K562 (cell line): ENCODE results near the gene MYL6B. TPM values are rescaled to one million over a fixed set of nuclear protein-coding genes. Genes with fewer than 3 reads are reported as not detected.
A peak's percentile ranks its signal among the peaks of the same experiment; 100 is the strongest.

ENCODE experiments used
- GTF2F1 ChIP-seq: IDR thresholded peaks from 2 replicates; pipeline ENCODE4 v1.6.1; 2011; ENCODE audit warnings: low read depth, low read length, improper control_type of control experiment
- HDAC2 ChIP-seq: fragments of 450-650 bp; IDR thresholded peaks from 2 replicates; pipeline ENCODE4 v1.6.1; 2016; ENCODE audit warnings: mild to moderate bottlenecking
- KDM5B ChIP-seq: fragments of 200-600 bp; sonication (generic); IDR thresholded peaks from 2 replicates; pipeline ENCODE4 v1.6.1; 2012; ENCODE audit warnings: low read depth, mild to moderate bottlenecking, moderate library complexity, low read length, control low read depth, inconsistent platforms; ENCODE audit not compliant: insufficient replicate concordance
- MXI1 ChIP-seq: IDR thresholded peaks from 2 replicates; pipeline ENCODE4 v1.6.1; 2011; ENCODE audit warnings: low read depth, mild to moderate bottlenecking, improper control_type of control experiment, low read length
- NCOA2 ChIP-seq, 2 experiments: fragments of 450-650 bp; IDR thresholded peaks; 2 replicates each; pipeline ENCODE4 v1.6.1; 2018; ENCODE audit warnings: mild to moderate bottlenecking in 2 of 2, moderate library complexity in 1 of 2; ENCODE audit not compliant: partially characterized antibody in 2 of 2
- NRF1 ChIP-seq, 2 experiments: fragments of 450-650 bp; IDR thresholded peaks in 1 of 2; conservative IDR thresholded peaks in 1 of 2; 2 replicates each; pipeline ENCODE4 v1.6.1; 2014; ENCODE audit warnings: mild to moderate bottlenecking in 2 of 2
- PML ChIP-seq: IDR thresholded peaks from 2 replicates; pipeline ENCODE4 v1.6.1; 2012; ENCODE audit warnings: low read length, inconsistent platforms
- POLR2AphosphoS5 ChIP-seq: IDR thresholded peaks from 2 replicates; pipeline ENCODE4 v1.6.1; 2011; ENCODE audit warnings: mild to moderate bottlenecking, low read depth, low read length, moderate library complexity; ENCODE audit not compliant: control insufficient read depth, insufficient read depth
- PTBP1 ChIP-seq: fragments of 200-400 bp; formaldehyde crosslinking; IDR thresholded peaks from 2 replicates; pipeline ENCODE4 v1.6.1; 2017; ENCODE audit warnings: low read depth, low read length
- PTRF ChIP-seq: fragments of 450-650 bp; IDR thresholded peaks from 2 replicates; pipeline ENCODE4 v1.6.1; 2016; ENCODE audit warnings: mild to moderate bottlenecking, missing genetic modification characterization, missing compliant biosample characterization
- SIX5 ChIP-seq, 2 experiments: IDR thresholded peaks; 2 replicates each; pipeline ENCODE4 v1.6.1; 2011; ENCODE audit warnings: low read length in 2 of 2, borderline replicate concordance in 1 of 2, low read depth in 1 of 2, mild to moderate bottlenecking in 1 of 2, moderate library complexity in 1 of 2; ENCODE audit not compliant: insufficient read depth in 1 of 2
- SP1 ChIP-seq: sonication (generic); formaldehyde crosslinking; IDR thresholded peaks from 2 replicates; pipeline ENCODE4 v1.8.1; 2022; ENCODE audit warnings: mild to moderate bottlenecking, missing genetic modification reagents
- TAF15 ChIP-seq: fragments of 200-400 bp; formaldehyde crosslinking; IDR thresholded peaks from 2 replicates; pipeline ENCODE4 v1.6.1; 2017; ENCODE audit warnings: mild to moderate bottlenecking, low read depth, low read length, moderate library complexity
- THRA ChIP-seq: fragments of 450-650 bp; IDR thresholded peaks from 2 replicates; pipeline ENCODE4 v1.6.1; 2017; ENCODE audit warnings: mild to moderate bottlenecking, moderate library complexity
- USF1 ChIP-seq: sonication (generic); formaldehyde crosslinking; IDR thresholded peaks from 2 replicates; pipeline ENCODE4 v1.9.0; 2022; ENCODE audit warnings: mild to moderate bottlenecking, missing genetic modification reagents
- ZBTB8A ChIP-seq: fragments of 450-650 bp; IDR thresholded peaks from 2 replicates; pipeline ENCODE4 v1.6.1; 2018; ENCODE audit warnings: mild to moderate bottlenecking, moderate library complexity; ENCODE audit not compliant: partially characterized antibody
- ZMIZ1 ChIP-seq, 2 experiments: fragments of 150-350 bp in 1 of 2; IDR thresholded peaks; 2 replicates each; pipeline ENCODE4 v1.6.1; 2012 to 2016; ENCODE audit warnings: low read depth in 2 of 2, low read length in 2 of 2, mild to moderate bottlenecking in 1 of 2, moderate library complexity in 1 of 2
- ZNF12 ChIP-seq: sonication (generic); formaldehyde crosslinking; IDR thresholded peaks from 2 replicates; pipeline ENCODE4 v1.4.0; 2020; ENCODE audit warnings: mild to moderate bottlenecking, missing genetic modification reagents
- ZNF232 ChIP-seq: sonication (generic); formaldehyde crosslinking; IDR thresholded peaks from 2 replicates; pipeline ENCODE4 v1.8.0; 2022; ENCODE audit warnings: mild to moderate bottlenecking, missing genetic modification reagents
- ZNF282 ChIP-seq: sonication (generic); formaldehyde crosslinking; IDR thresholded peaks from 2 replicates; pipeline ENCODE4 v1.8.1; 2023; ENCODE audit warnings: missing genetic modification reagents
- ZNF764 ChIP-seq: fragments of 250-450 bp; sonication (Bioruptor Pico); IDR thresholded peaks from 2 replicates; pipeline ENCODE4 v1.4.0; 2020; ENCODE audit warnings: low read depth, mild to moderate bottlenecking, moderate library complexity
- polyA plus RNA-seq, 8 experiments: library from polyadenylated mRNA; depleted of rRNA in 4 of 8; stranded (reverse) in 5 of 8; unstranded in 3 of 8; fragments of >200 nt; fragmentation: Nextera tagmentation in 2 of 8; fragmentation: Illumina TruSeq in 1 of 8; extraction: Ambion mirVana in 2 of 8; extraction: Trizol in 1 of 8; gene quantifications; 2 replicates each; pipeline versions ENCODE4 v1.2.1 to v1.2.3, GENCODE V29; 2011 to 2014; ENCODE audit warnings: inconsistent platforms in 1 of 8, missing spikeins in 1 of 8
- total RNA-seq, 7 experiments: library from RNA; depleted of rRNA in 6 of 7; stranded (reverse); fragments of >200 nt in 6 of 7; fragmentation: Illumina TruSeq in 2 of 7; extraction: Trizol in 2 of 7; gene quantifications; 2 replicates each; pipeline versions ENCODE4 v1.2.1 to v1.2.3, GENCODE V29; 2011 to 2021; ENCODE audit warnings: low replicate concordance in 1 of 7

MYL6B gene
- total and polyA plus RNA-seq, 9 of the 15 experiments (the other 6 are each of a cell fraction or from before 2014, with no cell fraction given) = 42.8 to 77.3 (median 68.6) TPM

GRCh38 chr12:56127888-56128669 lies 24.3 kb upstream of the MYL6B start, which contains the start of gene ESYT1 (continued):
- TF ChIP-seq NRF1 (conservative IDR thresholded peaks at IDR 0.05 in 1 of 2, IDR thresholded peaks at IDR 0.05 in 1 of 2) (peak; percentile 80 to 83), HDAC2 (peak; percentile 18; the same call in 1 of the 2 replicates), ZNF764 (CRISPR knock-in tag) (no peak), PTRF (tag) (no peak), THRA (no peak), PML (peak; percentile 10), SP1 (CRISPR knock-in tag) (peak; percentile 87), ZMIZ1 (IDR thresholded peaks at IDR 0.05; ENCODE audit: low read depth in 2 of 2, low read length in 2 of 2) (0 out of 4 replicates have a peak, but pooled peaks of 1 of the 2 experiments have one; percentile 42), ZNF282 (CRISPR knock-in tag) (no peak), ZNF12 (CRISPR knock-in tag) (no peak), TAF15 (peak; percentile 65; the same call in 1 of the 2 replicates), ZNF232 (CRISPR knock-in tag) (no peak), POLR2AphosphoS5 (peak; percentile 85), SIX5 (IDR thresholded peaks at IDR 0.05; ENCODE audit: borderline replicate concordance in 1 of 2, insufficient read depth in 1 of 2, low read depth in 1 of 2, low read length in 2 of 2) (no peak), GTF2F1 (peak; percentile 39; the same call in 1 of the 2 replicates), USF1 (CRISPR knock-in tag) (peak; percentile 88), ZBTB8A (no peak), NCOA2 (IDR thresholded peaks at IDR 0.05; ENCODE audit: partially characterized antibody in 2 of 2) (no peak), KDM5B (peak; percentile 76), PTBP1 (no peak), MXI1 (peak; percentile 83)
